Heart left ventricle (tissue), 16 donors: ENCODE results near the gene TIGD6. TPM values are rescaled to one million over a fixed set of nuclear protein-coding genes. Genes with fewer than 3 reads are reported as not detected.

Experiments used
- ATAC-seq, 4 donors: fragments of 200-7000 bp; cut with Tn5 transposase; one replicate each; pipeline ENCODE4 v1.9.1; 2020 to 2022; ENCODE audit warnings: moderate library complexity in 4 of 4, mild to moderate bottlenecking in 3 of 4, moderate number of reproducible peaks in 1 of 4
- DNase-seq, 5 donors: peaks; one replicate each; pipeline ENCODE4 v3.0.0-alpha.2; 2020
- H3K27ac ChIP-seq, 12 donors: fragments of 200-600 bp; sonication (generic) in 4 of 12; one replicate each; pipeline versions ENCODE4 v1.5.0 to v1.8.0; 2016 to 2022; ENCODE audit warnings: mild to moderate bottlenecking in 2 of 12
- H3K27me3 ChIP-seq, 9 donors: fragments of 200-600 bp; sonication (generic) in 2 of 9; one replicate each; pipeline versions ENCODE4 v1.5.1 to v1.8.0; 2016 to 2022; ENCODE audit warnings: mild to moderate bottlenecking in 3 of 9
- H3K36me3 ChIP-seq, 9 donors: fragments of 200-600 bp; sonication (generic) in 2 of 9; one replicate each; pipeline versions ENCODE4 v1.5.0 to v1.8.0; 2018 to 2022; ENCODE audit warnings: mild to moderate bottlenecking in 2 of 9
- H3K4me1 ChIP-seq, 12 donors: fragments of 200-600 bp; sonication (generic) in 4 of 12; one replicate each; pipeline versions ENCODE4 v1.5.0 to v1.8.0; 2016 to 2022; ENCODE audit warnings: mild to moderate bottlenecking in 3 of 12
- H3K4me3 ChIP-seq, 12 donors: fragments of 200-600 bp; sonication (generic) in 4 of 12; one replicate each; pipeline versions ENCODE4 v1.5.0 to v1.8.0; 2017 to 2022; ENCODE audit warnings: mild to moderate bottlenecking in 9 of 12, moderate library complexity in 4 of 12
- H3K9me3 ChIP-seq, 12 donors: fragments of 200-600 bp; sonication (generic) in 4 of 12; one replicate each; pipeline versions ENCODE4 v1.5.0 to v1.8.0; 2016 to 2022; ENCODE audit warnings: mild to moderate bottlenecking in 1 of 12
- POLR2A ChIP-seq, 2 donors: fragments of 450-650 bp; IDR thresholded peaks; one replicate each; pipeline ENCODE4 v1.6.1; 2017; ENCODE audit warnings: antibody characterized with exemption in 2 of 2, mild to moderate bottlenecking in 2 of 2, moderate library complexity in 2 of 2
- WGBS, 4 donors: extraction: QIAGEN DNeasy Blood & Tissue Kit in 2 of 4; methylation state at CpG; one replicate each; pipeline versions ENCODE4 v1.1.5 to v1.1.7; 2013 to 2018; 5-methylcytosine and 5-hydroxymethylcytosine counted together
- intact Hi-C, 10 donors: fragments of 100-400 bp; cut with DNase I; formaldehyde crosslinking; loops; one replicate each; pipeline versions ENCODE4 v1.11.1 to v1.14.2; 2022
- polyA plus RNA-seq, 2 donors: library from polyadenylated mRNA; stranded (reverse); fragments of 200-250 nt; gene quantifications; one replicate each; pipeline ENCODE4 v1.2.3, GENCODE V29; 2013
- total RNA-seq, 9 donors: library from RNA; depleted of rRNA in 2 of 9; stranded (reverse); fragments of >200 nt in 2 of 9; fragmentation: NEBNext Ultra II Directional in 3 of 9; extraction: Animal tissue kit (Norgen Biotek cat#: 25700) in 3 of 9; gene quantifications; one replicate each; pipeline versions ENCODE4 v1.1.0 to v1.2.4, GENCODE V29; 2016 to 2023
- TF ChIP-seq, protein P1 (sequence below), 12 donors: fragments of 200-600 bp; sonication (generic) in 4 of 12; IDR thresholded peaks; one replicate each; pipeline versions ENCODE4 v1.5.0 to v1.8.0; 2018 to 2022; ENCODE audit warnings: antibody characterized with exemption in 12 of 12, mild to moderate bottlenecking in 5 of 12
- donor health status: ischemic (EF 13 %, LVEDD 7.1; RV severe dilation, severe dysfunction).
- donor health status: healthy with polysubstance abuse.
- donor health status: DM: no; HTN: yes; CAD: no.
- donor health status: DM: no; HTN: no; CAD: no.
- donor health status: ischemic (EF 25% LVEDD 6.9; RV normal size, moderate dysfunction).
- donor health status: ischemic (EF 25% LVEDD 5.7; RV mildly dilated, moderate dysfunction).
- donor health status: healthy.
- donor health status: DM: yes; HTN: yes; CAD: no.
- donor health status: ischemic (EF 35%, LVEDD 5.7; RV mildly dilated, moderate dysfunction).
- donor health status: nonischemic (EF 11% LVEDD 7.7; RV severe dilation, severe dysfunction).
- donor health status: DM: yes; HTN: yes; CAD: no.
- donor health status: PGD.
- donor health status: ischemic (EF 29% LVEDD 5.4; RV normal size, mild dysfunction).
- donor health status: nonischemic (EF 23%, LVEDD 6.1; RV moderate dilation, normal function).

Gene TIGD6
- total and polyA plus RNA-seq, 11 donors, result 1.3 to 4.3 (median 2.6) TPM

DNA sequence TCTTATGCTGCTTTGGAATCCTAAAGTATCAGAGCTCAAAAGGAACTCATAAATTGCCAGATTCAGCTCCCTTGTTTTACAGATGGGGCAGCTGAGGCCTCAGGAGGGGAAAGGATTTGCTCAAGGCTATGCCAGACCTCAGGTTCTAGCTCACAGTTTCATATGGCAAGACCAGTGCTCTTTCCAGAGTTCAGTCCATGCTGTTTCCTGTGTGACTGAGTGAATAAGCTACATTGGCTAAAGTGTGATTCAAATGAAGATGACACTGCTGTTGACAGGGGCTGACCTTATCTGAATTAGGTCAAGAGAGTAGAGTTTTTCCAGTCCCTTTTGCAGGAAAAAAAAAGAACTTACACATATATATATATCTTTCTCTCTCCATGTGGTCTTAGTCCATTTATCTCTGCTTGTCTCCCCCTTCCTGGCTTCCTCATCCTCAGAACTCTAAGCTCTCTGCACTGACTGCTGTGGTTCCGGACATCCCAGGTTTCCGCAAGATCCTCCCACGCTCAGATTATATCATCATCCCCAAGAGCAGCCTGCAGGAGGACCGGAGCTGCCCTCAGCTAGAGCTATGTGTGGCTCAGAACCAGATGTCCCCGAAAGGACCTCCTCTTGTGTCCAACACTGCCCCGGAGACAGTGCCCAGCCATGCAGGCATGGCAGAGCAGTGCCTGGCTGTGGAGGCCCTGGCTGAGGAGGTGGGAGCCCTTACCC lies 9.4 kb upstream of the TIGD6 start:
- ATAC-seq (peak; percentile 69 to 90 (median 78)), DNase-seq (peak in 1 of 5 donors; percentile 32)
- H3K4me1 ChIP-seq, result peaks cover 0 to 21% (median 8%) of the 10 kb centered on the region in 12 donors
- H3K27me3 ChIP-seq, result no peaks in the 10 kb centered on the region
- H3K27ac ChIP-seq, result peak overlapping the region in 5 of 12 donors; percentile 1 to 37 (median 33)
- no peaks in the 10 kb centered on the region for H3K9me3 ChIP-seq
- H3K4me3 ChIP-seq, result no peak overlapping the region
- no peak for TF ChIP-seq POLR2A (IDR thresholded peaks at IDR 0.05)
- TF ChIP-seq, protein P1, sequence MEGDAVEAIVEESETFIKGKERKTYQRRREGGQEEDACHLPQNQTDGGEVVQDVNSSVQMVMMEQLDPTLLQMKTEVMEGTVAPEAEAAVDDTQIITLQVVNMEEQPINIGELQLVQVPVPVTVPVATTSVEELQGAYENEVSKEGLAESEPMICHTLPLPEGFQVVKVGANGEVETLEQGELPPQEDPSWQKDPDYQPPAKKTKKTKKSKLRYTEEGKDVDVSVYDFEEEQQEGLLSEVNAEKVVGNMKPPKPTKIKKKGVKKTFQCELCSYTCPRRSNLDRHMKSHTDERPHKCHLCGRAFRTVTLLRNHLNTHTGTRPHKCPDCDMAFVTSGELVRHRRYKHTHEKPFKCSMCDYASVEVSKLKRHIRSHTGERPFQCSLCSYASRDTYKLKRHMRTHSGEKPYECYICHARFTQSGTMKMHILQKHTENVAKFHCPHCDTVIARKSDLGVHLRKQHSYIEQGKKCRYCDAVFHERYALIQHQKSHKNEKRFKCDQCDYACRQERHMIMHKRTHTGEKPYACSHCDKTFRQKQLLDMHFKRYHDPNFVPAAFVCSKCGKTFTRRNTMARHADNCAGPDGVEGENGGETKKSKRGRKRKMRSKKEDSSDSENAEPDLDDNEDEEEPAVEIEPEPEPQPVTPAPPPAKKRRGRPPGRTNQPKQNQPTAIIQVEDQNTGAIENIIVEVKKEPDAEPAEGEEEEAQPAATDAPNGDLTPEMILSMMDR (IDR thresholded peaks at IDR 0.05), result no peak
- H3K36me3 ChIP-seq, result peaks cover 0 to 100% (median 92%) of the 10 kb centered on the region in 9 donors
- 36 to 66% (median 45%) methylated on average over 6 of the region's 6 CpGs for WGBS, 4 donors
- intact Hi-C loops, result loop anchor here in 1 of 10 donors (10.0 kb wide), 1 partner anchor 425 kb away; no protein-coding TSS in a partner anchor

DNA sequence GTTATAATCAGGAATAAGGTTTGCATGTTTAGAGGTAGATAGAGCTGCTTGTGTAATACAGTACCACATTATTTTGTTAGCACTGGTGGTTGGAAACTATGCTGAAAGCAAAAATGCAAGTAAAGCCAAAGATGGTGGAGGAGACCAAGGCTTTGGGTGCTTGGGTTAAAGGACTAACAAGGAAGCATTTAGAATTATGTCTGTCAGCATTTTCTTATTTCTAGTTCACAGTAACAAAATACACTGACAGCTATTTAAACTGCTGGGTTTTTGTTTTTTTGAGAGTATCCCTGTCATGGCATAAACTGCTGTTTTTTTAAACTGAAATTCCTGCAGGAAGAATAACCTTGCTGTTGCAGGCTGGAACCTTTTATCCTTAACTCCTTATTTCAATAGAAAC lies 6.6 kb upstream of the TIGD6 start:
- Histone ChIP-seq H3K9me3 (no peaks in the 10 kb centered on the region), H3K4me1 (peaks cover 0 to 40% (median 19%) of the 10 kb centered on the region in 12 donors), H3K36me3 (peaks cover 0 to 93% (median 75%) of the 10 kb centered on the region in 9 donors), H3K27me3 (no peaks in the 10 kb centered on the region), H3K4me3 (no peak overlapping the region), H3K27ac (no peak overlapping the region)
- intact Hi-C loops, result loop anchor here in 1 of 10 donors (10.0 kb wide), 1 partner anchor 428 kb away; no protein-coding TSS in a partner anchor
- TF ChIP-seq, protein P1 (IDR thresholded peaks at IDR 0.05), result no peak
- TF ChIP-seq POLR2A (IDR thresholded peaks at IDR 0.05), result no peak
- DNase-seq (no peak), ATAC-seq (no peak)

DNA sequence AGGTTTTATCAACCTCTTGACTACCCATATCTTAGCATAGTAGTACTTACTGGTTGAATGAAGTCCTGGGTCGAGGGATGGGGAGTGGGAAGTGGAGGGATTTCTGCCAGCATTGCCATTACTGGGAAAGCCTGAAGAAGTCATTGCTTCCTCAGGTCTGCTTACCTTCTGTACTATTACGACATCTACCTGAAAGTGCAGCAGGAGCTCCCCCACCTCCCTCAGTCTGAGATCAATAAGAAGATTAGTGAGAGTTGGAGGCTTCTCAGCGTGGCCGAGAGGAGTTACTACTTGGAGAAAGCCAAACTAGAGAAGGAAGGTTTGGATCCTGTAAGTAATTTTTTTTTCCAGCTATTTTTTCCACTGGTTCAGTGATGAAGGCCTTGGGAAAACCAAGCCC lies 5.9 kb upstream of the TIGD6 start:
- peaks cover 0 to 47% (median 26%) of the 10 kb centered on the region in 12 donors for H3K4me1 ChIP-seq
- no peaks in the 10 kb centered on the region for H3K27me3 ChIP-seq
- ATAC-seq (no peak), DNase-seq (no peak)
- WGBS, 4 donors, result 88 to 93% (median 90%) methylated on average over 4 of the region's 4 CpGs
- intact Hi-C loops, result loop anchor here in 1 of 10 donors (10.0 kb wide), 1 partner anchor 428 kb away; no protein-coding TSS in a partner anchor
- no peak overlapping the region for H3K27ac ChIP-seq
- H3K9me3 ChIP-seq, result no peaks in the 10 kb centered on the region
- H3K4me3 ChIP-seq, result no peak overlapping the region
- peaks cover 0 to 85% (median 68%) of the 10 kb centered on the region in 9 donors for H3K36me3 ChIP-seq
- TF ChIP-seq, protein P1 (IDR thresholded peaks at IDR 0.05), result no peak
- TF ChIP-seq POLR2A (IDR thresholded peaks at IDR 0.05), result no peak
